Panc1 (cell line): ENCODE measurements around the gene TAF11L12. TPM values are rescaled to one million over a fixed set of nuclear protein-coding genes. Genes with fewer than 3 reads are reported as not detected.
"Not testable (repeated sequence)": the region's sequence is repeated elsewhere in the genome, so short reads cannot be mapped to it uniquely, and the experiment has no call there.

Experiments
- ATAC-seq: fragments of 200-7000 bp; cut with Tn5 transposase; 2 replicates; pipeline ENCODE4 v1.9.1; 2020; ENCODE audit warnings: mild to moderate bottlenecking, moderate library complexity
- BruUV-seq: library from RNA; stranded (reverse); fragments of 400-500 nt; replicated peaks from 2 replicates; lab custom pipeline; 2021; lab: Mats Ljungman, UMichigan
- CTCF ChIA-PET: fragments of 300-600 bp; sonication (Branson Sonifier 250); formaldehyde crosslinking; loops from one replicate; lab custom pipeline; 2022; ENCODE audit warnings: antibody characterized with exemption; lab: Charles Lee
- POLR2A ChIA-PET: fragments of 300-600 bp; sonication (Branson Sonifier 250); formaldehyde crosslinking; loops from one replicate; lab custom pipeline; 2022; ENCODE audit warnings: antibody characterized with exemption; lab: Charles Lee
- DNase-seq: peaks from one replicate; pipeline ENCODE4 v3.0.0-alpha.2; 2010; ENCODE audit warnings: low read depth, low spot score
- H3K27ac ChIP-seq: 2 replicates; pipeline ENCODE4 v1.5.1; 2011; ENCODE audit warnings: mild to moderate bottlenecking, low read length, inconsistent platforms
- H3K27me3 ChIP-seq: fragments of 200-500 bp; sonication (Bioruptor generic); 2 replicates; pipeline ENCODE4 v1.6.0; 2014; ENCODE audit warnings: low read length, inconsistent platforms; ENCODE audit not compliant: control insufficient read depth, insufficient read depth
- H3K36me3 ChIP-seq: fragments of 200-500 bp; sonication (Bioruptor generic); 2 replicates; pipeline ENCODE4 v1.5.1; 2014; ENCODE audit warnings: inconsistent platforms, mild to moderate bottlenecking, low read length, moderate library complexity; ENCODE audit not compliant: control insufficient read depth, insufficient read depth
- H3K4me1 ChIP-seq: 2 replicates; pipeline ENCODE4 v1.5.1; 2011; ENCODE audit warnings: inconsistent platforms, mild to moderate bottlenecking, low read length, moderate library complexity; ENCODE audit not compliant: control insufficient read depth, insufficient read depth
- H3K4me3 ChIP-seq, 2 experiments: 2 replicates each; pipeline ENCODE4 v1.5.1; 2011 to 2012; ENCODE audit warnings: low read depth in 2 of 2, low read length in 2 of 2, mild to moderate bottlenecking in 2 of 2, inconsistent platforms in 1 of 2, moderate library complexity in 1 of 2
- H3K9me3 ChIP-seq: fragments of 200-500 bp; sonication (Bioruptor generic); 2 replicates; pipeline ENCODE4 v1.5.1; 2014; ENCODE audit warnings: low read depth, mild to moderate bottlenecking, inconsistent platforms, low read length, moderate library complexity; ENCODE audit not compliant: control insufficient read depth, insufficient read depth
- POLR2AphosphoS5 ChIP-seq: IDR thresholded peaks from 2 replicates; pipeline ENCODE4 v1.6.1; 2012; ENCODE audit warnings: mild to moderate bottlenecking, low read depth, low read length, moderate library complexity
- in situ Hi-C: cut with HindIII; loops from 2 replicates; pipeline ENCODE4 v1.10.0; 2016; ENCODE audit warnings: low sequenced_read_pairs, low pct_unique_long_range_greater_than_20kb
- intact Hi-C: fragments of 100-400 bp; cut with micrococcal nuclease; formaldehyde crosslinking; loops from one replicate; pipeline ENCODE4 v1.10.0; 2022; ENCODE audit not compliant: unreplicated experiment
- total RNA-seq: library from RNA; stranded (reverse); gene quantifications from one replicate; pipeline ENCODE4 v1.2.1, GENCODE V29; 2021; ENCODE audit not compliant: unreplicated experiment
- TF ChIP-seq, protein P1 (sequence below): fragments of 450-650 bp; IDR thresholded peaks from 2 replicates; pipeline ENCODE4 v1.5.1; 2017; ENCODE audit warnings: mild to moderate bottlenecking

Gene TAF11L12
- total RNA-seq, 1 experiment from 2014 or later: not detected

GRCh38 chr5:17631788-17632187 lies 21.6 kb downstream of the TAF11L12 start, which contains the start of gene TAF11L13:
TSS of gene TAF11L13 (plus strand) at chr5:17632088.
- H3K4me3 ChIP-seq, intact Hi-C loops, H3K27me3 ChIP-seq, H3K27ac ChIP-seq, H3K9me3 ChIP-seq, H3K36me3 ChIP-seq, H3K4me1 ChIP-seq, POLR2A ChIA-PET, BruUV-seq, CTCF ChIA-PET, DNase-seq, ATAC-seq, in situ Hi-C loops: not testable (repeated sequence)

DNA sequence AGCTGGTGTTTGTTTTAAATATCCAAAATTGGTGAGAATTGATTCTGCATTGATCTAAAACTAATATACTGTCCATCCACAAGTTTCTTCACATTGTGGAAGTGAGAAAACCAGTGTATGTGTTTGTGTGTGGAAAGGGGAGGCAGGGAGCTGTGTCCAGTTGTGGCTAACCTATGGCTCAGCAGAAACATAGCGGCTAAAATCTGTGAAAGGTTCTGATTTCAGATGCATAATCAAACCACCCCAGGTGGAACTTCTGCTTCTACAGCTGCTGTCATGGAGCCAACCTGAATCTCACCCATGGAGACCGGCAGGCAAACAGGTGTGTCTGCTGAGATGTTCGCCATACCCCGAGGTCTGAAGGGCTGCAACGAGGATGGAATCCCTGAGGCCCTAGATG lies 24.0 kb downstream of the TAF11L12 start, which contains the start of gene TAF11L14:
TAF11L14 (plus strand) TSS at position 301 of the 400 bp plus-strand sequence.
- no peaks in the 10 kb centered on the region for H3K36me3 ChIP-seq
- no peak for TF ChIP-seq POLR2AphosphoS5
- TF ChIP-seq, protein P1, sequence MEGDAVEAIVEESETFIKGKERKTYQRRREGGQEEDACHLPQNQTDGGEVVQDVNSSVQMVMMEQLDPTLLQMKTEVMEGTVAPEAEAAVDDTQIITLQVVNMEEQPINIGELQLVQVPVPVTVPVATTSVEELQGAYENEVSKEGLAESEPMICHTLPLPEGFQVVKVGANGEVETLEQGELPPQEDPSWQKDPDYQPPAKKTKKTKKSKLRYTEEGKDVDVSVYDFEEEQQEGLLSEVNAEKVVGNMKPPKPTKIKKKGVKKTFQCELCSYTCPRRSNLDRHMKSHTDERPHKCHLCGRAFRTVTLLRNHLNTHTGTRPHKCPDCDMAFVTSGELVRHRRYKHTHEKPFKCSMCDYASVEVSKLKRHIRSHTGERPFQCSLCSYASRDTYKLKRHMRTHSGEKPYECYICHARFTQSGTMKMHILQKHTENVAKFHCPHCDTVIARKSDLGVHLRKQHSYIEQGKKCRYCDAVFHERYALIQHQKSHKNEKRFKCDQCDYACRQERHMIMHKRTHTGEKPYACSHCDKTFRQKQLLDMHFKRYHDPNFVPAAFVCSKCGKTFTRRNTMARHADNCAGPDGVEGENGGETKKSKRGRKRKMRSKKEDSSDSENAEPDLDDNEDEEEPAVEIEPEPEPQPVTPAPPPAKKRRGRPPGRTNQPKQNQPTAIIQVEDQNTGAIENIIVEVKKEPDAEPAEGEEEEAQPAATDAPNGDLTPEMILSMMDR: no peak
- no peak within 1 kb of the TSS for H3K4me3 ChIP-seq
- no TSS peak for BruUV-seq
- DNase-seq: no peak
- no peaks in the 10 kb centered on the region for H3K4me1 ChIP-seq
- POLR2A ChIA-PET: no interaction called here
- in situ Hi-C loops (no loop called here), intact Hi-C loops (no loop called here)
- H3K9me3 ChIP-seq: no peaks in the 10 kb centered on the region
- no peaks in the 10 kb centered on the region for H3K27me3 ChIP-seq
- CTCF ChIA-PET: no interaction called here
- H3K27ac ChIP-seq: no peak within 1 kb of the TSS
- ATAC-seq: no peak

- ATAC-seq, DNase-seq, BruUV-seq, H3K9me3 ChIP-seq, H3K4me1 ChIP-seq, in situ Hi-C loops, H3K4me3 ChIP-seq, H3K27ac ChIP-seq, POLR2A ChIA-PET, H3K36me3 ChIP-seq, CTCF ChIA-PET, H3K27me3 ChIP-seq, intact Hi-C loops: not testable (repeated sequence)
Observed at GRCh38 chr5:17649232-17649631, 39.0 kb downstream of the TAF11L12 start.

GRCh38 chr5:17655201-17655759 lies 45.1 kb downstream of the TAF11L12 start:
- POLR2A ChIA-PET, H3K4me3 ChIP-seq, DNase-seq, BruUV-seq, H3K9me3 ChIP-seq, intact Hi-C loops, H3K27me3 ChIP-seq, in situ Hi-C loops, ATAC-seq, H3K27ac ChIP-seq, H3K36me3 ChIP-seq, H3K4me1 ChIP-seq, CTCF ChIA-PET: not testable (repeated sequence)
- TF ChIP-seq, protein P1: 0 out of 2 replicates have a peak, but pooled peaks have one; percentile 6
